Measurements from ENCODE around the gene STH. TPM values are rescaled to one million over a fixed set of nuclear protein-coding genes. Genes with fewer than 3 reads are reported as not detected.
A peak's percentile ranks its signal among the peaks of the same experiment; 100 is the strongest.

STH gene
- total and polyA plus RNA-seq, 9 of the 15 experiments (the other 6 are each of a cell fraction or from before 2014, with no cell fraction given), result not detected

GRCh38 chr17:46045639-46046038 lies 46.6 kb downstream of the STH start (continued):
- TF ChIP-seq ATF6 (CRISPR knock-in tag; IDR thresholded peaks at IDR 0.05) (no peak), YBX1 (IDR thresholded peaks at IDR 0.05) (no peak), ZNF444 (CRISPR knock-in tag; IDR thresholded peaks at IDR 0.05) (no peak), ZKSCAN3 (CRISPR knock-in tag; IDR thresholded peaks at IDR 0.05) (no peak), FOXJ3 (CRISPR knock-in tag; IDR thresholded peaks at IDR 0.05) (no peak), NFATC3 (IDR thresholded peaks at IDR 0.05) (no peak), ZNF740 (CRISPR knock-in tag; IDR thresholded peaks at IDR 0.05) (no peak), ZNF740 (tag; IDR thresholded peaks at IDR 0.05) (no peak)

GRCh38 chr17:46046957-46047356 lies 47.9 kb downstream of the STH start:
- 32% methylated on average over 1 of the region's 1 CpG for WGBS (ENCODE audit: insufficient coverage, low coverage, missing lambda C conversion rate)
- Histone ChIP-seq H3K4me3 (no peak overlapping the region), H3K36me3 (ENCODE audit: control insufficient read depth, insufficient read depth, low read length) (peaks cover 96% of the 10 kb centered on the region), H3K27ac (ENCODE audit: extremely low read depth, low read depth, low read length) (no peak overlapping the region), H3K79me2 (ENCODE audit: control insufficient read depth, insufficient read depth, low read length) (peaks cover 13% of the 10 kb centered on the region; the same call in 2 of the 3 replicates), H3K4me1 (replicated peaks in 1 of 2; ENCODE audit: control insufficient read depth in 2 of 2, insufficient read depth in 2 of 2, low read length in 2 of 2) (peaks cover 0 to 5% of the 10 kb centered on the region in 2 experiments; a peak in 2 of 5 replicates), H3K9ac (ENCODE audit: insufficient read depth in 1 of 2, low read depth in 2 of 2, low read length in 2 of 2) (no peak overlapping the region), H3K27me3 (ENCODE audit: control insufficient read depth in 2 of 2, insufficient read depth in 2 of 2, low read length in 2 of 2) (no peaks in the 10 kb centered on the region), H3K9me3 (replicated peaks; ENCODE audit: control insufficient read depth, insufficient read depth, low read depth, low read length) (no peaks in the 10 kb centered on the region), H3K9me1 (ENCODE audit: control insufficient read depth, insufficient read depth, low read length) (no peaks in the 10 kb centered on the region), H3K4me2 (ENCODE audit: insufficient read depth, low read length) (no peak overlapping the region), H2AFZ (ENCODE audit: low read depth, low read length) (no peak overlapping the region), H4K20me1 (replicated peaks; ENCODE audit: control insufficient read depth, insufficient read depth, low read length) (no peaks in the 10 kb centered on the region)
- no peak for DNase-seq (ENCODE audit: extremely low read depth in 1 of 4, low spot score in 3 of 4)
- in situ Hi-C loops (cut with MboI), result no loop called here
- TF ChIP-seq CBFA2T2 (conservative IDR thresholded peaks at IDR 0.05) (peak; percentile 20; the same call in 1 of the 2 replicates), ZZZ3 (IDR thresholded peaks at IDR 0.05) (no peak), CBFA2T3 (IDR thresholded peaks at IDR 0.05) (peak; percentile 47), ZNF668 (CRISPR knock-in tag; IDR thresholded peaks at IDR 0.05) (no peak)
- ChIA-PET CTCF (ENCODE audit: low intra/inter-chr PET ratio) (interaction anchor here (0.7 kb wide), 1 partner anchor 19 kb away, joined by 4 read pairs; no protein-coding TSS in a partner anchor), POLR2A (no interaction called here)
- no TSS peak for BruUV-seq (replicated peaks)
- intact Hi-C loops (cut with micrococcal nuclease), result no loop called here
- ATAC-seq, result no peak
- no peak for FAIRE-seq

All from K562 (cell line).